HepG2 (cell line): ENCODE measurements around the gene THOC7. TPM values are rescaled to one million over a fixed set of nuclear protein-coding genes. Genes with fewer than 3 reads are reported as not detected.
A peak's percentile ranks its signal among the peaks of the same experiment; 100 is the strongest.

Source experiments
- ARID3A ChIP-seq: IDR thresholded peaks from 2 replicates; pipeline ENCODE4 v1.6.1; 2012; ENCODE audit warnings: low read depth, low read length, improper control_type of control experiment
- ATF2 ChIP-seq: sonication (generic); formaldehyde crosslinking; IDR thresholded peaks from 2 replicates; pipeline ENCODE4 v1.4.0; 2020; ENCODE audit warnings: missing genetic modification reagents
- GLMP ChIP-seq: sonication (generic); formaldehyde crosslinking; IDR thresholded peaks from 2 replicates; pipeline ENCODE4 v1.9.0; 2021; ENCODE audit warnings: missing genetic modification reagents, mild to moderate bottlenecking, borderline replicate concordance
- MLXIP ChIP-seq: sonication (generic); formaldehyde crosslinking; IDR thresholded peaks from 2 replicates; pipeline ENCODE4 v1.9.0; 2021; ENCODE audit warnings: missing genetic modification reagents, borderline replicate concordance
- RXRB ChIP-seq: IDR thresholded peaks from 2 replicates; pipeline ENCODE4 v1.6.1; 2016; ENCODE audit warnings: borderline replicate concordance, missing genetic modification reagents, missing compliant biosample characterization
- SOX13 ChIP-seq, 3 experiments: fragments of 450-650 bp in 1 of 3; sonication (generic) in 1 of 3; formaldehyde crosslinking in 1 of 3; IDR thresholded peaks in 2 of 3; conservative IDR thresholded peaks in 1 of 3; 2 replicates each; pipeline versions ENCODE4 v1.5.0 to v1.6.1; 2016 to 2020; ENCODE audit warnings: antibody characterized with exemption in 1 of 3, mild to moderate bottlenecking in 1 of 3, missing compliant biosample characterization in 1 of 3, missing genetic modification reagents in 1 of 3, moderate library complexity in 1 of 3
- ZNF792 ChIP-seq: IDR thresholded peaks from 2 replicates; pipeline ENCODE4 v1.6.1; 2016
- polyA plus RNA-seq, 8 experiments: library from polyadenylated mRNA; depleted of rRNA in 3 of 8; stranded (reverse) in 7 of 8; unstranded in 1 of 8; fragments of >200 nt; fragmentation: Illumina TruSeq in 4 of 8; extraction: Trizol in 4 of 8; gene quantifications; 2 replicates each; pipeline versions ENCODE4 v1.2.1 to v1.2.3, GENCODE V29; 2011 to 2016; ENCODE audit warnings: low read depth in 4 of 8, missing spikeins in 1 of 8, mixed read lengths in 1 of 8; ENCODE audit not compliant: insufficient read depth in 1 of 8
- total RNA-seq, 5 experiments: library from RNA; depleted of rRNA; stranded (reverse); fragments of >200 nt; fragmentation: Illumina TruSeq; extraction: Trizol; gene quantifications; 2 replicates each; pipeline ENCODE4 v1.2.3, GENCODE V29; 2016; ENCODE audit warnings: low read depth in 1 of 5

The THOC7 gene
- total and polyA plus RNA-seq, 2 of the 13 experiments (the other 11 are each of a cell fraction or from before 2014, with no cell fraction given) = 32.8 to 63.5 TPM

- TF ChIP-seq GLMP (CRISPR knock-in tag) = no peak
- no peak for TF ChIP-seq SOX13 (IDR thresholded peaks at IDR 0.05)
- peak in 1 of 2 experiments; percentile 33; a peak in 1 of 4 replicates for TF ChIP-seq SOX13 (CRISPR knock-in tag; conservative IDR thresholded peaks at IDR 0.05 in 1 of 2, IDR thresholded peaks at IDR 0.05 in 1 of 2)
- no peak for TF ChIP-seq ATF2 (CRISPR knock-in tag)
- no peak for TF ChIP-seq RXRB (CRISPR knock-in tag)
- peak; percentile 17; the same call in 1 of the 2 replicates for TF ChIP-seq ARID3A
- TF ChIP-seq ZNF792 (CRISPR knock-in tag) = 0 out of 2 replicates have a peak, but pooled peaks have one; percentile 25
- TF ChIP-seq MLXIP = no peak
Measured at GRCh38 chr3:63814237-63814636, 49.4 kb downstream of the THOC7 start (continued).
